Calu3 (cell line): ENCODE data around the gene DUSP7. TPM values are rescaled to one million over a fixed set of nuclear protein-coding genes. Genes with fewer than 3 reads are reported as not detected.
A peak's percentile ranks its signal among the peaks of the same experiment; 100 is the strongest.

Source experiments
- BruUV-seq: library from RNA; stranded (reverse); fragments of 400-500 nt; replicated peaks from 2 replicates; lab custom pipeline; 2021; lab: Mats Ljungman, UMichigan
- CTCF ChIA-PET: fragments of 300-600 bp; sonication (Branson Sonifier 250); formaldehyde crosslinking; loops from one replicate; lab custom pipeline; 2022; ENCODE audit warnings: antibody characterized with exemption; lab: Charles Lee
- DNase-seq: peaks from one replicate; pipeline ENCODE4 v3.0.0; 2022
- H3K27ac Mint-ChIP-seq: one replicate; pipeline ENCODE4 v1.8.0; 2022; ENCODE audit warnings: mixed read lengths; ENCODE audit not compliant: unreplicated experiment
- H3K27me3 Mint-ChIP-seq: one replicate; pipeline ENCODE4 v1.8.0; 2022; ENCODE audit warnings: mixed read lengths; ENCODE audit not compliant: unreplicated experiment
- H3K36me3 Mint-ChIP-seq: one replicate; pipeline ENCODE4 v1.8.0; 2022; ENCODE audit warnings: mild to moderate bottlenecking, moderate library complexity, mixed read lengths; ENCODE audit not compliant: insufficient read depth, unreplicated experiment
- H3K4me1 Mint-ChIP-seq: one replicate; pipeline ENCODE4 v1.8.0; 2022; ENCODE audit warnings: mild to moderate bottlenecking, low read depth, mixed read lengths; ENCODE audit not compliant: unreplicated experiment
- H3K4me3 Mint-ChIP-seq: one replicate; pipeline ENCODE4 v1.8.0; 2022; ENCODE audit warnings: mild to moderate bottlenecking, low read depth, moderate library complexity, mixed read lengths; ENCODE audit not compliant: unreplicated experiment
- H3K9me3 Mint-ChIP-seq: one replicate; pipeline ENCODE4 v1.8.0; 2022; ENCODE audit warnings: low read depth, mixed read lengths; ENCODE audit not compliant: unreplicated experiment
- CTCF ChIP-seq: fragments of 200-600 bp; IDR thresholded peaks from one replicate; pipeline ENCODE4 v1.8.0; 2022; ENCODE audit warnings: antibody characterized with exemption; ENCODE audit not compliant: unreplicated experiment
- intact Hi-C: fragments of 100-400 bp; cut with micrococcal nuclease; formaldehyde crosslinking; loops from one replicate; pipeline ENCODE4 v1.10.0; 2022; ENCODE audit not compliant: unreplicated experiment
- total RNA-seq: library from RNA; stranded (reverse); gene quantifications from 2 replicates; pipeline ENCODE4 v1.2.3, GENCODE V29; 2022

Gene DUSP7
- total RNA-seq, 1 experiment from 2014 or later: 7.7 TPM

- no TSS peak for BruUV-seq
- Mint-ChIP-seq H3K9me3 (no peaks in the 10 kb centered on the region), H3K36me3 (no peaks in the 10 kb centered on the region), H3K27me3 (peaks cover 23% of the 10 kb centered on the region), H3K4me1 (peaks cover 19% of the 10 kb centered on the region), H3K27ac (no peak overlapping the region), H3K4me3 (no peak overlapping the region)
- intact Hi-C loops: no loop called here
- no peak for DNase-seq
- TF ChIP-seq CTCF: no peak
- CTCF ChIA-PET: no interaction called here
These were observed 49.6 kb downstream of the DUSP7 start for GRCh38 chr3:52006820-52007133.

GRCh38 chr3:52006017-52006819 is 50.2 kb downstream of the DUSP7 start:
- H3K9me3 Mint-ChIP-seq: no peaks in the 10 kb centered on the region
- H3K27ac Mint-ChIP-seq: no peak overlapping the region
- DNase-seq: no peak
- BruUV-seq: no TSS peak
- peaks cover 23% of the 10 kb centered on the region for H3K27me3 Mint-ChIP-seq
- H3K4me3 Mint-ChIP-seq: peak overlapping the region; percentile 26
- no peak for TF ChIP-seq CTCF
- CTCF ChIA-PET: interaction anchor here (0.7 to 1.3 kb wide), 6 partner anchors 9 to 117 kb away, joined by 3 to 6 read pairs (median 4); partner anchors contain the start of gene RPL29
- no peaks in the 10 kb centered on the region for H3K36me3 Mint-ChIP-seq
- intact Hi-C loops: no loop called here
- H3K4me1 Mint-ChIP-seq: peaks cover 19% of the 10 kb centered on the region

- CTCF ChIA-PET: interaction anchor here (0.7 to 1.3 kb wide), 7 partner anchors 10 to 149 kb away, joined by 3 to 6 read pairs (median 4); partner anchors contain the start of genes POC1A and RPL29
- intact Hi-C loops: no loop called here
- no peaks in the 10 kb centered on the region for H3K36me3 Mint-ChIP-seq
- H3K27ac Mint-ChIP-seq: no peak overlapping the region
- TF ChIP-seq CTCF: no peak
- H3K4me3 Mint-ChIP-seq: peak overlapping the region; percentile 26
- H3K27me3 Mint-ChIP-seq: peaks cover 20% of the 10 kb centered on the region
- H3K9me3 Mint-ChIP-seq: no peaks in the 10 kb centered on the region
- H3K4me1 Mint-ChIP-seq: peaks cover 19% of the 10 kb centered on the region
- no TSS peak for BruUV-seq
- DNase-seq: peak; percentile 73
These were observed 50.8 kb downstream of the DUSP7 start for GRCh38 chr3:52005571-52005986.

- intact Hi-C loops: loop anchor here (5.0 kb wide), 3 partner anchors 52 to 332 kb away; partner anchors contain the start of gene DUSP7
- no peak for DNase-seq
- no peak for TF ChIP-seq CTCF
- no TSS peak for BruUV-seq
- peaks cover 15% of the 10 kb centered on the region for H3K27me3 Mint-ChIP-seq
- H3K4me3 Mint-ChIP-seq: peak overlapping the region; percentile 26
- H3K4me1 Mint-ChIP-seq: peaks cover 19% of the 10 kb centered on the region
- CTCF ChIA-PET: interaction anchor here (0.7 to 1.3 kb wide), 7 partner anchors 9 to 277 kb away, joined by 3 to 6 read pairs (median 3); partner anchors contain the start of genes DUSP7, POC1A and RPL29
- no peaks in the 10 kb centered on the region for H3K36me3 Mint-ChIP-seq
- H3K9me3 Mint-ChIP-seq: no peaks in the 10 kb centered on the region
- H3K27ac Mint-ChIP-seq: no peak overlapping the region
These were observed 51.4 kb downstream of the DUSP7 start for GRCh38 chr3:52004906-52005395.
